Measurements from ENCODE around the gene TLCD5. TPM values are rescaled to one million over a fixed set of nuclear protein-coding genes. Genes with fewer than 3 reads are reported as not detected.

Gene TLCD5
- total RNA-seq, 2 donors from 2014 or later = 13.8 to 20.1 TPM

- DNase-seq = no peak
- Histone ChIP-seq H3K4me3 (ENCODE audit: low read length) (peak overlapping the region; percentile 89), H3K9ac (ENCODE audit: extremely low read depth, low read length, poor library complexity, severe bottlenecking) (peak overlapping the region; percentile 40), H3K4me1 (ENCODE audit: control insufficient read depth, insufficient read depth, low read length) (peaks cover 10% of the 10 kb centered on the region), H3K9me3 (ENCODE audit: control insufficient read depth, low read length) (no peaks in the 10 kb centered on the region), H3K36me3 (ENCODE audit: control insufficient read depth, insufficient read depth, low read length) (no peaks in the 10 kb centered on the region), H3K27ac (ENCODE audit: low read depth, low read length) (no peak overlapping the region), H3K27me3 (ENCODE audit: control insufficient read depth, insufficient read depth, low read length, poor library complexity, severe bottlenecking) (no peaks in the 10 kb centered on the region)
- 71 to 81% methylated on average over 3 to 6 of the region's 6 CpGs for WGBS, 2 experiments (ENCODE audit: insufficient coverage in 1 of 2, insufficient read length in 1 of 2)
- Mint-ChIP-seq H3K27me3 (ENCODE audit: insufficient read depth) (no peaks in the 10 kb centered on the region), H3K4me1 (peaks cover 41% of the 10 kb centered on the region), H3K36me3 (ENCODE audit: low read depth) (no peaks in the 10 kb centered on the region), H3K9me3 (no peaks in the 10 kb centered on the region), H3K27ac (peak overlapping the region; percentile 50), H3K4me3 (peak overlapping the region; percentile 99)
- TF ChIP-seq CTCF (conservative IDR thresholded peaks at IDR 0.05) = no peak
These were observed 14.3 kb downstream of the TLCD5 start for GRCh38 chr11:120339394-120339890.

- H3K4me1 ChIP-seq (ENCODE audit: control insufficient read depth, insufficient read depth, low read length) = peaks cover 5% of the 10 kb centered on the region
- H3K4me1 Mint-ChIP-seq = peaks cover 45% of the 10 kb centered on the region
- H3K4me3 Mint-ChIP-seq = no peak overlapping the region
- H3K9ac ChIP-seq (ENCODE audit: extremely low read depth, low read length, poor library complexity, severe bottlenecking) = no peak overlapping the region
- DNase-seq = no peak
- no peaks in the 10 kb centered on the region for H3K27me3 ChIP-seq (ENCODE audit: control insufficient read depth, insufficient read depth, low read length, poor library complexity, severe bottlenecking)
- no peaks in the 10 kb centered on the region for H3K9me3 ChIP-seq (ENCODE audit: control insufficient read depth, low read length)
- H3K27me3 Mint-ChIP-seq (ENCODE audit: insufficient read depth) = no peaks in the 10 kb centered on the region
- H3K27ac ChIP-seq (ENCODE audit: low read depth, low read length) = no peak overlapping the region
- H3K4me3 ChIP-seq (ENCODE audit: low read length) = peak overlapping the region; percentile 89
- H3K36me3 ChIP-seq (ENCODE audit: control insufficient read depth, insufficient read depth, low read length) = no peaks in the 10 kb centered on the region
- no peaks in the 10 kb centered on the region for H3K9me3 Mint-ChIP-seq
- H3K27ac Mint-ChIP-seq = no peak overlapping the region
- TF ChIP-seq CTCF (conservative IDR thresholded peaks at IDR 0.05) = no peak
- no peaks in the 10 kb centered on the region for H3K36me3 Mint-ChIP-seq (ENCODE audit: low read depth)
- 80 to 93% methylated on average over 1 to 2 of the region's 2 CpGs for WGBS, 2 experiments (ENCODE audit: insufficient coverage in 1 of 2, insufficient read length in 1 of 2)
These were observed 15.4 kb downstream of the TLCD5 start for GRCh38 chr11:120340529-120340928.

- Mint-ChIP-seq H3K4me1 (peaks cover 48% of the 10 kb centered on the region), H3K4me3 (no peak overlapping the region), H3K27me3 (ENCODE audit: insufficient read depth) (no peaks in the 10 kb centered on the region), H3K27ac (no peak overlapping the region), H3K9me3 (no peaks in the 10 kb centered on the region), H3K36me3 (ENCODE audit: low read depth) (no peaks in the 10 kb centered on the region)
- no peak for DNase-seq
- no peak for TF ChIP-seq CTCF (conservative IDR thresholded peaks at IDR 0.05)
- H3K4me3 ChIP-seq (ENCODE audit: low read length) = no peak overlapping the region
- no peaks in the 10 kb centered on the region for H3K36me3 ChIP-seq (ENCODE audit: control insufficient read depth, insufficient read depth, low read length)
- WGBS, 2 experiments (ENCODE audit: insufficient coverage in 1 of 2, insufficient read length in 1 of 2) = 76 to 94% methylated on average over 3 of the region's 3 CpGs
- no peaks in the 10 kb centered on the region for H3K27me3 ChIP-seq (ENCODE audit: control insufficient read depth, insufficient read depth, low read length, poor library complexity, severe bottlenecking)
- no peaks in the 10 kb centered on the region for H3K9me3 ChIP-seq (ENCODE audit: control insufficient read depth, low read length)
- no peak overlapping the region for H3K27ac ChIP-seq (ENCODE audit: low read depth, low read length)
- no peak overlapping the region for H3K9ac ChIP-seq (ENCODE audit: extremely low read depth, low read length, poor library complexity, severe bottlenecking)
- peaks cover 5% of the 10 kb centered on the region for H3K4me1 ChIP-seq (ENCODE audit: control insufficient read depth, insufficient read depth, low read length)
These were observed 17.1 kb downstream of the TLCD5 start for GRCh38 chr11:120342226-120342625.

Measured in endodermal cell (in vitro differentiated cells).